ENCODE data around the gene VPS26C.
"Not testable (repeated sequence)": the region's sequence is repeated elsewhere in the genome, so short reads cannot be mapped to it uniquely, and the experiment has no call there.

Gene VPS26C

GRCh38 chr21:37267269-37268185 lies at the start of gene VPS26C:
Gene VPS26C, minus strand, starts transcription at chr21:37267334. Its CDS starts 40 bp downstream, at chr21:37267294.
- TF ChIP-seq ZFX (IDR thresholded peaks at IDR 0.05) (no peak), CTCF (conservative IDR thresholded peaks at IDR 0.05) (no peak)
- H3K27ac ChIP-seq, result peak within 1 kb of the TSS; percentile 95

GRCh38 chr21:37316072-37316471 lies 48.9 kb upstream of the VPS26C start:
- not testable (repeated sequence) for H3K27ac ChIP-seq

- TF ChIP-seq ZFX (IDR thresholded peaks at IDR 0.05) (no peak), CTCF (conservative IDR thresholded peaks at IDR 0.05) (no peak)
- no peak overlapping the region for H3K27ac ChIP-seq
Measured at GRCh38 chr21:37300114-37300751, 33.1 kb upstream of the VPS26C start.

GRCh38 chr21:37297364-37297763 lies 30.2 kb upstream of the VPS26C start:
- no peak overlapping the region for H3K27ac ChIP-seq
- TF ChIP-seq ZFX (IDR thresholded peaks at IDR 0.05) (no peak), CTCF (conservative IDR thresholded peaks at IDR 0.05) (no peak)

GRCh38 chr21:37294679-37295078 lies 27.5 kb upstream of the VPS26C start:
- no peak for TF ChIP-seq CTCF (conservative IDR thresholded peaks at IDR 0.05)
- TF ChIP-seq ZFX (IDR thresholded peaks at IDR 0.05), result no peak
- no peak overlapping the region for H3K27ac ChIP-seq

- TF ChIP-seq CTCF (conservative IDR thresholded peaks at IDR 0.05), result no peak
- TF ChIP-seq ZFX (IDR thresholded peaks at IDR 0.05), result no peak
- H3K27ac ChIP-seq, result no peak overlapping the region
Measured at GRCh38 chr21:37292941-37293340, 25.8 kb upstream of the VPS26C start.

- TF ChIP-seq CTCF (conservative IDR thresholded peaks at IDR 0.05) (no peak), ZFX (IDR thresholded peaks at IDR 0.05) (no peak)
- H3K27ac ChIP-seq, result no peak overlapping the region
Measured at GRCh38 chr21:37292041-37292440, 24.9 kb upstream of the VPS26C start.

- not testable (repeated sequence) for H3K27ac ChIP-seq
Measured at GRCh38 chr21:37283191-37283710, 16.1 kb upstream of the VPS26C start.

GRCh38 chr21:37282602-37283001 lies 15.5 kb upstream of the VPS26C start:
- not testable (repeated sequence) for H3K27ac ChIP-seq

Data from C4-2B (cell line).